ENCODE data around the gene NDST4.
A peak's percentile ranks its signal among the peaks of the same experiment; 100 is the strongest.

The NDST4 gene

GRCh38 chr4:114900934-114901333 is 212.5 kb downstream of the NDST4 start:
- no peak for DNase-seq

- DNase-seq: no peak
These were observed 222.6 kb downstream of the NDST4 start for GRCh38 chr4:114890773-114891172.

- no peak for DNase-seq
These were observed 226.7 kb downstream of the NDST4 start for GRCh38 chr4:114886761-114887160.

GRCh38 chr4:114883641-114884040 is 229.8 kb downstream of the NDST4 start:
- DNase-seq: no peak

- DNase-seq: no peak
These were observed 233.3 kb downstream of the NDST4 start for GRCh38 chr4:114879916-114880669.

GRCh38 chr4:114875630-114876029 is 237.8 kb downstream of the NDST4 start:
- DNase-seq: no peak

GRCh38 chr4:114874321-114874720 is 239.1 kb downstream of the NDST4 start:
- no peak for DNase-seq

- DNase-seq: no peak
These were observed 242.4 kb downstream of the NDST4 start for GRCh38 chr4:114870987-114871386.

GRCh38 chr4:114866901-114867670 is 246.3 kb downstream of the NDST4 start:
- DNase-seq: no peak

- no peak for DNase-seq
These were observed 249.4 kb downstream of the NDST4 start for GRCh38 chr4:114864060-114864459.

GRCh38 chr4:114860786-114861185 is 252.6 kb downstream of the NDST4 start:
- DNase-seq: no peak

- no peak for DNase-seq
These were observed 255.6 kb downstream of the NDST4 start for GRCh38 chr4:114857831-114858230.

- DNase-seq: no peak
These were observed 273.4 kb downstream of the NDST4 start for GRCh38 chr4:114839986-114840385.

GRCh38 chr4:114830628-114831027 is 282.8 kb downstream of the NDST4 start:
- DNase-seq: no peak

- no peak for DNase-seq
These were observed 285.8 kb downstream of the NDST4 start for GRCh38 chr4:114827651-114828050.

GRCh38 chr4:114815760-114816159 is 297.7 kb downstream of the NDST4 start:
- DNase-seq: no peak

GRCh38 chr4:114813961-114814360 is 299.5 kb downstream of the NDST4 start:
- DNase-seq: no peak

- DNase-seq: no peak
These were observed 301.7 kb downstream of the NDST4 start for GRCh38 chr4:114811564-114812301.

GRCh38 chr4:114807759-114808404 is 305.5 kb downstream of the NDST4 start:
- peak; percentile 12 to 63 for DNase-seq

GRCh38 chr4:114807357-114807756 is 306.1 kb downstream of the NDST4 start:
- DNase-seq: no peak

- DNase-seq: no peak
These were observed 321.4 kb downstream of the NDST4 start for GRCh38 chr4:114791976-114792375.

- DNase-seq: no peak
These were observed 327.9 kb downstream of the NDST4 start for GRCh38 chr4:114785570-114785969.

GRCh38 chr4:114783215-114783595 is 330.2 kb downstream of the NDST4 start:
- no peak for DNase-seq

All from inflammatory macrophage treated with lipopolysaccharide for 1 hour (primary cell).